ENCODE data around the gene SRC. TPM values are rescaled to one million over a fixed set of nuclear protein-coding genes. Genes with fewer than 3 reads are reported as not detected.
A peak's percentile ranks its signal among the peaks of the same experiment; 100 is the strongest.
"Not testable (repeated sequence)": the region's sequence is repeated elsewhere in the genome, so short reads cannot be mapped to it uniquely, and the experiment has no call there.

Gene SRC
- total RNA-seq, 2 experiments from 2014 or later, result 5.3 to 6.1 TPM

DNA sequence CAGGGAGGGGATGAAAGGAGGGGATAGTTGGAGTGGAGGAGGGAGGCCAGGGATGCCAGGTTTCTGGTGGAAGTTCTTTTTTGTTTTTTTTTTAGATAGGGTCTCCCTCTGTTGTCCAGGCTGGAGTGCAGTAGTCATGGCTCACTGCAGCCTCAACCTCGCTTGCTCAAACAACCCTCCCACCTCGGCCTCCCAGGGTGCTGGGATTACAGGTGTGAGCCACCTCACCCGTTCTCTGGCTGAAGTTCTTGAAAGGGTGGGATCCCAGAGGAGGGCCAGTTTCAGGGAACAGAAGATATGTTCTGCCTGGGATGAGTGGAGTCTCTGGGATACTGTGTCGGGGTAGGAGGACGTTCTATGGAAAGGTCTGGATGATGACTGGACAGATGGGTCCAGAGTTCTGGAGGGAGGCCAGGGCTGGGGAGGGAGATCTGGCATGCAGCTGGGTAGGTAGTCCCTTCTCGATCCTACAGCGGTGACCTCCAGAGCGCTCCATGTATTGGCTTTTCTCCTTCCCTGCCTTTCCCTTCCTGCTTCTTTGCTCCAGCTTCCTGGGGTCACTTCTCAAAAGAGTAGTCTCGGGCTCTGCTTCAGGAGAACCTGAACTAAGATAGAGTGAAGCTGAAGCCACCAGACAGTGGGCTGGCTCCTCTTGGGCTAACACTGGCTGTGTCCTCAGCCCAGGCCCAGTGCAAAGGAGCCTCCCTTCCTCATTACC is 12.7 kb upstream of the SRC start:
- intact Hi-C loops (cut with micrococcal nuclease), result no loop called here
- no peaks in the 10 kb centered on the region for H3K27me3 Mint-ChIP-seq
- no peak overlapping the region for H3K27ac Mint-ChIP-seq
- ChIA-PET POLR2A (no interaction called here), CTCF (no interaction called here)
- no peaks in the 10 kb centered on the region for H3K9me3 Mint-ChIP-seq
- DNase-seq, result no peak
- H3K4me1 Mint-ChIP-seq (ENCODE audit: low read depth), result peaks cover 18% of the 10 kb centered on the region
- H3K36me3 Mint-ChIP-seq, result no peaks in the 10 kb centered on the region
- H3K4me3 Mint-ChIP-seq, result no peak overlapping the region

DNA sequence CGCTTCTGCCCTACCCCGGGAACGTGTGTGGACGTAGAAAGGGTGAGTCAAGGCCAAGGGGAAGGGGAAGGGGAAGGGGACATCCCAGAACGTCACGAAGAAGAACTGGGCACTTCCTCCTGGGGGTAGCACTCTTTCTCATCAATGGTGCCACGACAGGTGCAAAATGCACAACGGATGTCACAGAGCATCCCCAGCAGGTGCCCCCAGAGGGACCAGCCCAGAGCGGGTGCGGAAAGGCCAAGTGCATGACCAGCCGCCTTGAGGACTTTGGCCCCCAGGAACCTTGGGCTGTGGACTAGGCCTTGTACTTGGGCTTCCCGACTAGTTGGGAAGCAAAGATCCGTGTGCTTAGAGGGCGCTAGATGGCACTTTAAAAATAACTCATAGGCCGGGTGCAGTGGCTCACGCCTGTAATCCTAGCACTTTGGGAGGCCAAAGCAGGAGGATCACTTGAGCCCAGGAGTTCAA is 12.1 kb upstream of the SRC start:
- DNase-seq, result no peak
- Mint-ChIP-seq H3K4me3 (no peak overlapping the region), H3K27me3 (no peaks in the 10 kb centered on the region), H3K4me1 (ENCODE audit: low read depth) (peaks cover 18% of the 10 kb centered on the region), H3K36me3 (no peaks in the 10 kb centered on the region), H3K9me3 (no peaks in the 10 kb centered on the region), H3K27ac (no peak overlapping the region)
- ChIA-PET POLR2A (no interaction called here), CTCF (no interaction called here)
- intact Hi-C loops (cut with micrococcal nuclease), result no loop called here

DNA sequence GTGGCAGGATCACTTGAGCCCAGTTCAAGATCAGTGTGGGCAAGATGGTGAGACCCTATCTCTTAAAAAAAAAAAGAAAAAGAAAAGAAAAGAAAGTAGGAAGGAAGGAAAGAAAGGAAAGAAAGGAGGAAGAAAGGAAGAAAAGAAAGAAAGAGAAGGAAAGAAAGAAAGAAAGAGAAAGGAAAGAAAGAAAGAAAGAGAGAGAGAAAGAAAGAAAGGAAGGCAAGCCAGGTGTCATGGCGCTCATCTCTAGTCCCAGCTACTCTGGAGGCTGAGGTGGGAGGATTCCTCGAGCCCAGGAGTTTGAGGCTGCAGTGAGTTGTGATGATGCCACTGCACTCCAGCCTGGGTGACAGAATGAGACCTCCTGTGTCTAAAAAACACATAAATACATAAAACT is 11.5 kb upstream of the SRC start:
- Mint-ChIP-seq H3K36me3 (no peaks in the 10 kb centered on the region), H3K9me3 (no peaks in the 10 kb centered on the region), H3K27ac (no peak overlapping the region), H3K27me3 (no peaks in the 10 kb centered on the region), H3K4me3 (no peak overlapping the region), H3K4me1 (ENCODE audit: low read depth) (peaks cover 18% of the 10 kb centered on the region)
- CTCF ChIA-PET, result no interaction called here
- intact Hi-C loops (cut with micrococcal nuclease), result no loop called here
- POLR2A ChIA-PET, result no interaction called here
- no peak for DNase-seq

DNA sequence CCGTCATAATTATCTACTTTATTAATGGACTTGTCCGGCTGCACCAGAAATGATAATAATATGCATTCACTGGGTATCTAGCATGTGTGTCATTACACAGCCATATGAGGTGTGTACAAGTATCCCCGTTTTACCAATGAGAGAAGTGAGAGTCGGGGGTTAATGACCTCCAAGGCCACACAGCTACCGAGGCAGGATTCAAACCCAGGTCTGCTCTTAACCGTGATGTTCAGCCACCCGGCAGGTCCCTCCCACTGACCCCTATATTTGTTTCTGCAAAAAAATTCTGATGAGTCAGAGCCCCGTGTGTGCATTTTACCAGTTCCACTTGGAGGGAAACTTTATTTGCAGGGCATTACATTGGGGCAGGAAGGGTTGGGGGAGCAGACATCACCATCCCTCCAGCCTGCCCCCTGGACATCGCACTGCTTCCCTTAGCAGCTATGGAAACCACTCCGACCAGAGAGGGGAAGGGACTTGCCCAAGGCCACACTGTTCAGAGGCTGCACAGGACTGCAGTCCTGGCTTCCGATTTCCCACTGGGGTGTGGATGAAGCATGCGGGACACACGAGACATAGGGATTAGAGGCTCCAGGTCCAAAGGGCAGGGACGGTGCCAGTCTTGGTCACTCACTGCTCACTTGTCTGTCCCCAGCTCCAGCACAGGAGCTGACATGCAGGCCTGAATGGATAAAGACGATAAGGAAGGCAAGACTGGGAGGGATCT is 10.1 kb upstream of the SRC start:
- DNase-seq, result no peak
- Mint-ChIP-seq H3K4me1 (ENCODE audit: low read depth) (peaks cover 18% of the 10 kb centered on the region), H3K4me3 (peak overlapping the region; percentile 9), H3K27me3 (no peaks in the 10 kb centered on the region), H3K9me3 (no peaks in the 10 kb centered on the region), H3K27ac (peak overlapping the region; percentile 24), H3K36me3 (no peaks in the 10 kb centered on the region)
- CTCF ChIA-PET, result no interaction called here
- intact Hi-C loops (cut with micrococcal nuclease), result no loop called here
- POLR2A ChIA-PET, result interaction anchor here (0.7 to 1.1 kb wide), 2 partner anchors 9 to 668 kb away, joined by 3 to 5 read pairs; no protein-coding TSS in a partner anchor

DNA sequence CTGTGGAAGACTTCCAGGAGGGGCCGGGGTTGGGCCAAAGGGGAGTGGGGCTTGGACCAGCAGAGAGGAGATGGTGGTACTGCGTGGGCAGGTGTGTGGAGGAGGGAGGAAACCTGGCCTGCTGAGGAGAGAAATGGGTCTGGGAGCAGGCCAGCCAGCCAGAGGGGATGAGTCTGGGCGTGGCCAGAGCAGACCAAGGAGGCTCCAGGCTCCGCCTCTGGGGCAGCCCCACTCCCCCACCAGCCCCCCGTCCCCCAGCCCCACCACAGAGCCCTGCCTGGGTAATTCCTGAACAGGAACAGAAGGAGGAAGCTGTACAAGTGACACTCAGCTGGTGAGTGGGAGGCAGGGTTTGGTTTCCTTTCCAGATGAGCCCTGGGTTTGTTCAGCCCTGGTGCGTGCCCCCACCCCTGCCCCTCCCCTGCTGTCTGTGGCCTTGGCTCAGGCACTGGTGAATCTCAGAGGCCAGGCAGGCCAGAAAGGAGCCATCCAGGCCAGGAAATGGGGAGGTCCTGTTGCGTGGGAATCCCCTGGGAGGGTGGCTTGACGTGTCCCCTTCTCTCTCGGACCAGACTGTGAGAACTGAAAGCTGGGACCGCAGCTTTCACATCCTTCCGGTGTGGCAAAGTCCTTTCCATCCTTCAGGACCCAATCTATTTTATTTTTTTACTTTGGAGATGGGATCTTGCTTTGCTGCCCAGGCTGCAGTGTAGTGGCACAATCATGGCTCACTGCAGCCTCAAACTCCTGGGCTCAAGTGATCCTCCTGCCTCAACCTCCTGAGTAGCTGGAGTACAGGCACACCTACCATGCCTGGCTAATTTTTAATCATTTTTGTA is 9.4 kb upstream of the SRC start:
- H3K9me3 Mint-ChIP-seq, result no peaks in the 10 kb centered on the region
- intact Hi-C loops (cut with micrococcal nuclease), result no loop called here
- no peaks in the 10 kb centered on the region for H3K36me3 Mint-ChIP-seq
- H3K4me1 Mint-ChIP-seq (ENCODE audit: low read depth), result peaks cover 18% of the 10 kb centered on the region
- peak overlapping the region; percentile 24 for H3K27ac Mint-ChIP-seq
- POLR2A ChIA-PET, result interaction anchor here (1.1 kb wide), 1 partner anchor 8 kb away, joined by 3 read pairs; no protein-coding TSS in a partner anchor
- CTCF ChIA-PET, result no interaction called here
- H3K27me3 Mint-ChIP-seq, result no peaks in the 10 kb centered on the region
- H3K4me3 Mint-ChIP-seq, result no peak overlapping the region
- peak; percentile 79 for DNase-seq

DNA sequence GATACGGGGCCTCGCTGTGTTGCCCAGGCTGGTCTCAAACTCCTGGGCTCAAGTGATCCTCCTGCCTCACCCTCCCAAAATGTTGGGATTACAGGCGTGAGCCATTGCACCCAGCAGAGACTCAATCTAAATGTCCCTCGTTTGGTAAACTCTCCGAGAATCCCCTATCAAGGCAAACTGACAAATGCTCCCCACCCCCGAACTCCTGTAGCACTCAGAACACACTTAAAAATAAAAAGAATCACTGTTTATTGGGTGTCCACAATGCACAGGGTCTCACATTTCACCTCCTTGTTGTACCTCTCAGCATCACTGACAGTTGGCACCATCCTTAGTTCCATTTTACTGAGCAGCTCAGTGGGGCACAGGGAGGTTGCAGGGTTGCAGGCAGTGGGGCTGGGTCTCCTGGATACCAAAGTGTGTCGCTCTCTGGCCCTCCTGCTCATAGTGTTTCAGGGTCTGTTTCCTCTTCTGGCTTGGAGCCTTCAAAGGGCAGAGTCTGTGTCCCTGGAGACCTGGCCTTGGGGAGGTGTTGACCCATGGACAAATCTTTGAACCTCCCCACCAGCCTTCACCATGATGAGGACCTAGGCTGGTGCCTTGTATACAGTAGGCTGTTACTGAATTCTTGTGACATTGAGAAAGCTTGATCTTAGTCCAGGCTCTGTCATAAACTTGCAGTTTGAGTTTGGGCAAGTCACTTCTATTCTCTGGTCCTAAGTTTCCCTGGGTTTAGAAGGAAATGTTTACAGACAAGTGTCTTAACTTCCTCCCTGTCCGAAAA is 8.5 kb upstream of the SRC start:
- Mint-ChIP-seq H3K27ac (no peak overlapping the region), H3K36me3 (no peaks in the 10 kb centered on the region), H3K9me3 (no peaks in the 10 kb centered on the region), H3K27me3 (no peaks in the 10 kb centered on the region), H3K4me3 (no peak overlapping the region), H3K4me1 (ENCODE audit: low read depth) (peaks cover 18% of the 10 kb centered on the region)
- no peak for DNase-seq
- intact Hi-C loops (cut with micrococcal nuclease), result no loop called here
- POLR2A ChIA-PET, result no interaction called here
- CTCF ChIA-PET, result no interaction called here

DNA sequence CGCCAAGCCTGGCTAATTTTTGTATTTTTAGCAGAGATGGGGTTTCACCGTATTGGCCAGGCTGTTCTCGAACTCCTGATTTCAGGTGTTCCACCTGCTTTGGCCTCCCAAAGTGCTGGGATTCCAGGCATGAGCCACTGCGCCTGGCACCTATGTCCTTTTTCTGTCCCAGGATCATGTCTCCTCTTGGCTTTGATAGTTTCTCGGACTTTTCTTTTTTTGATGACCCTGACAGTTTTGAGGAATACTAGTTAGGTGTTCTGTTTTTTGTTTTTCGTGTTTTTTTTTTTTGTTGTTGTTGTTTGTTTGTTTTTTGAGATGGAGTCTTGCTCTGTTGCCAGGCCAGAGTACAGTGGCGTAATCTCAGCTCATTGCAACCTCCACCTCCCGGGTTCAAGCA is 7.6 kb upstream of the SRC start:
- intact Hi-C loops (cut with micrococcal nuclease); POLR2A ChIA-PET; H3K9me3 Mint-ChIP-seq: not testable (repeated sequence)

DNA sequence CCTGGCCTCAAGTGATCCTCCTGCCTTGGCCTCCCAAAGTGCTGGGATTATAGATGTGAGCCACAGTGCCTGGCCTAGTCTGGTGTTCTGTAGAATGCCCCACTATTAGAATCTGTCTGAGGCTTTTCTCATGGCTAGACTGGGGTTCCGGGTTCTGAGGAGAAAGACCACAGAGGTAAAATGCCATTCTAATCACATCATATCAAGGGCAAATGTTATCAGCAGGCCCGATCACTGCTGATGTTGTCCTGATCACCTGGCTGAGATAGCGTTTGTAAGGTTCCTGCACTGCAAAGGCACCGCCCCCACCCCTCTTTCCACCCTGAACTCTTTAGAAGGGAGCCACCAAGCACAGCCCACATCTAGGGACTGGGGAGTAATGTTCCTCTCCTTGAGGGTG is 6.7 kb upstream of the SRC start:
- ChIA-PET POLR2A (no interaction called here), CTCF (no interaction called here)
- Mint-ChIP-seq H3K27ac (no peak overlapping the region), H3K4me1 (ENCODE audit: low read depth) (peaks cover 18% of the 10 kb centered on the region), H3K9me3 (no peaks in the 10 kb centered on the region), H3K36me3 (no peaks in the 10 kb centered on the region), H3K27me3 (no peaks in the 10 kb centered on the region), H3K4me3 (no peak overlapping the region)
- intact Hi-C loops (cut with micrococcal nuclease), result no loop called here
- no peak for DNase-seq

More for the DNA sequence above, 7.6 kb upstream of the SRC start:
- CTCF ChIA-PET, H3K4me3 Mint-ChIP-seq, DNase-seq, H3K27me3 Mint-ChIP-seq, H3K36me3 Mint-ChIP-seq, H3K27ac Mint-ChIP-seq: not testable (repeated sequence)
- H3K4me1 Mint-ChIP-seq (ENCODE audit: low read depth), result peaks cover 18% of the 10 kb centered on the region

DNA sequence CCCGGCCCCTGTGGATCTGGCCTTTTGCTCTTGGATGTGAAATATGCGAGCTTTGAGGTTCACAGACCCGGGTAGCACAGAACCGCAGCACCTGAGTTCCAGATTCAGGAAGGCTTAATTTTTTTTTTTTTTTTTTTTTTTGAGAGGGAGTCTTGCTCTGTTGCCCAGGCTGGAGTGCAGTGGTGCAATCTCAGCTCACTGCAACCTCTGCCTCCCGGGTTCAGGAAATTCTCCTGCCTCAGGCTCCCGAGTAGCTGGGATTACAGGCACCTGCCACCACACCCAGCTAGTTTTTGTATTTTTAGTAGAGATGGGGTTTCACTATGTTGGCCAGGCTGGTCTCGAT is 6.2 kb upstream of the SRC start:
- H3K27me3 Mint-ChIP-seq; H3K36me3 Mint-ChIP-seq; H3K4me3 Mint-ChIP-seq; POLR2A ChIA-PET; DNase-seq; intact Hi-C loops (cut with micrococcal nuclease); H3K27ac Mint-ChIP-seq; H3K9me3 Mint-ChIP-seq; CTCF ChIA-PET: not testable (repeated sequence)
- H3K4me1 Mint-ChIP-seq (ENCODE audit: low read depth), result peaks cover 18% of the 10 kb centered on the region

DNA sequence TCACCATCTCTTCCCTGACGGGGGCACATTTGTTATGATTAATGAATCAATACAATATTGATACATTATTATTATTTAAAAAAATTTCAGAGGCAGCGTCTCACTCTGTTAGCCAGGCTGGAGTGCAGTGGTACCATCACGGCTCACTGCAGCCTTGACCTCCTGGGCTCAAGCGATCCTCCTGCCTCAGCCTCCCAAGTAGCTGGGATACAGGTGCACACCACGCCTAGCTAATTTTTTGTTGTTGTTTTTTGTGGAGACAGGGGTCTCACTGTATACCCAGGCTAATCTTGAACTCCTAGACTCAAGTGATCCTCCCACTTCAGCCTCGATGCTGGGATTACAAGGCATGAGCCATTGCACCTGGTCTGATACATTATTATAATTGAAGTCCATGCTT is 4.9 kb upstream of the SRC start:
- intact Hi-C loops (cut with micrococcal nuclease), result no loop called here
- Mint-ChIP-seq H3K9me3 (no peaks in the 10 kb centered on the region), H3K4me3 (no peak overlapping the region), H3K4me1 (ENCODE audit: low read depth) (peaks cover 15% of the 10 kb centered on the region), H3K36me3 (no peaks in the 10 kb centered on the region), H3K27me3 (no peaks in the 10 kb centered on the region), H3K27ac (no peak overlapping the region)
- POLR2A ChIA-PET, result no interaction called here
- DNase-seq, result no peak
- CTCF ChIA-PET, result no interaction called here

DNA sequence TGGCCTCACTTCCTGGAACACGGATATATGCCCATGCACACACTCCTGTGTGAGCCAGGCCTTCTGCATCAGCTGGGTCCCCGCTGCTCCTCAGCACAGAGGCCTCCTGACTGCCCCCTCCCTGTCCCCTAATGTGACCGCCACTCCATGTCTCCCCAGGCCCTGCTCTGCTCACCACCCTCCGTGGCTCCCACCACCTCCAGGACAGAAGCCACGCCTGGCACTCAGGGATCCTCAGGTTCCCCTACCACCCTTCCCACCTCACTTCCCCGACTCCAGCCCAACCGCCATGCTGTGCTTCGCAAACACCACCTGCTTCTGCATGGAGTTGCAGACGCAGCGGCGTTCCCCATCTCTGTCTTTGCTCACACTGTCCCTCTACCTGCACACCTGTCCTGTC is 4.3 kb upstream of the SRC start:
- no peaks in the 10 kb centered on the region for H3K27me3 Mint-ChIP-seq
- intact Hi-C loops (cut with micrococcal nuclease), result no loop called here
- H3K36me3 Mint-ChIP-seq, result no peaks in the 10 kb centered on the region
- DNase-seq, result no peak
- H3K4me1 Mint-ChIP-seq (ENCODE audit: low read depth), result peaks cover 10% of the 10 kb centered on the region
- no peaks in the 10 kb centered on the region for H3K9me3 Mint-ChIP-seq
- no peak overlapping the region for H3K27ac Mint-ChIP-seq
- H3K4me3 Mint-ChIP-seq, result no peak overlapping the region
- ChIA-PET CTCF (no interaction called here), POLR2A (no interaction called here)

Data from activated CD4-positive, alpha-beta memory T cell treated with anti-CD3 and anti-CD28 coated beads for 36 hours (primary cell).